A172 (cell line): ENCODE data around the gene IL1B. TPM values are rescaled to one million over a fixed set of nuclear protein-coding genes. Genes with fewer than 3 reads are reported as not detected.
"Not testable (repeated sequence)": the region's sequence is repeated elsewhere in the genome, so short reads cannot be mapped to it uniquely, and the experiment has no call there.

ENCODE experiments used
- DNase-seq: peaks from one replicate; pipeline ENCODE4 v3.0.0-alpha.2; 2015; ENCODE audit warnings: low spot score
- total RNA-seq: library from RNA; depleted of rRNA; stranded (reverse); fragments of >200 nt; shearing (Covaris generic); gene quantifications from 2 replicates; pipeline ENCODE4 v1.2.3, GENCODE V29; 2014; rRNA removed

Gene IL1B
- total RNA-seq: 0.19 TPM in 1 of 2 replicates, not detected in the other

GRCh38 chr2:112836695-112837117 lies at the start of gene IL1B:
Gene IL1B, minus strand, starts transcription at chr2:112836779. Its CDS starts 550 bp downstream, at chr2:112836229.
- DNase-seq: peak; percentile 60

- DNase-seq: no peak
Observed at GRCh38 chr2:112886291-112886690, 49.7 kb upstream of the IL1B start.

GRCh38 chr2:112885506-112885902 lies 48.9 kb upstream of the IL1B start:
- no peak for DNase-seq

GRCh38 chr2:112884869-112885505 lies 48.4 kb upstream of the IL1B start:
- DNase-seq: peak; percentile 25

GRCh38 chr2:112883669-112884068 lies 47.1 kb upstream of the IL1B start:
- no peak for DNase-seq

GRCh38 chr2:112881217-112881985 lies 44.8 kb upstream of the IL1B start:
- peak; percentile 78 for DNase-seq

- DNase-seq: no peak
Observed at GRCh38 chr2:112880696-112881095, 44.1 kb upstream of the IL1B start.

- peak; percentile 70 for DNase-seq
Observed at GRCh38 chr2:112880091-112880531, 43.5 kb upstream of the IL1B start.

GRCh38 chr2:112879491-112880041 lies 43.0 kb upstream of the IL1B start:
- DNase-seq: no peak

- DNase-seq: peak; percentile 81
Observed at GRCh38 chr2:112877423-112877822, 40.8 kb upstream of the IL1B start.

- DNase-seq: no peak
Observed at GRCh38 chr2:112876971-112877361, 40.4 kb upstream of the IL1B start.

GRCh38 chr2:112876257-112876970 lies 39.8 kb upstream of the IL1B start:
- no peak for DNase-seq

GRCh38 chr2:112870841-112871835 lies 34.6 kb upstream of the IL1B start:
- DNase-seq: no peak

GRCh38 chr2:112869258-112869842 lies 32.8 kb upstream of the IL1B start:
- peak; percentile 96 for DNase-seq

- DNase-seq: no peak
Observed at GRCh38 chr2:112867701-112868631, 31.4 kb upstream of the IL1B start.

- DNase-seq: no peak
Observed at GRCh38 chr2:112866128-112866835, 29.7 kb upstream of the IL1B start.

- DNase-seq: no peak
Observed at GRCh38 chr2:112864072-112864471, 27.5 kb upstream of the IL1B start.

GRCh38 chr2:112859406-112860183 lies 23.0 kb upstream of the IL1B start:
- DNase-seq: not testable (repeated sequence)
